H1 (cell line): ENCODE measurements around the gene OSBPL9. TPM values are rescaled to one million over a fixed set of nuclear protein-coding genes. Genes with fewer than 3 reads are reported as not detected.

Experiments used
- SIRT6 ChIP-seq: IDR thresholded peaks from one replicate; pipeline ENCODE4 v1.7.1; 2012; ENCODE audit warnings: low read length, inconsistent platforms
- YY1 ChIP-seq: IDR thresholded peaks from 2 replicates; pipeline ENCODE4 v1.6.1; 2011; ENCODE audit warnings: low read depth, mild to moderate bottlenecking, low read length
- polyA plus RNA-seq, 7 experiments: library from polyadenylated mRNA; depleted of rRNA in 3 of 7; stranded (reverse) in 5 of 7; unstranded in 2 of 7; fragments of >200 nt in 5 of 7; fragments of 200-250 nt in 2 of 7; gene quantifications; 1 replicate in 5 of 7; 2 replicates in 1 of 7; 4 replicates in 1 of 7; pipeline versions ENCODE4 v1.2.1 to v1.2.3, GENCODE V29; 2011 to 2013; ENCODE audit warnings: missing spikeins in 2 of 7, mixed read lengths in 2 of 7
- total RNA-seq: library from RNA; stranded (reverse); fragmentation: NEBNext Ultra II Directional; extraction: Animal tissue kit (Norgen Biotek cat#: 25700); gene quantifications from 2 replicates; pipeline ENCODE4 v1.2.1, GENCODE V29; 2021
- TF ChIP-seq, protein P1 (sequence below), 3 experiments: IDR thresholded peaks; 1 replicate in 2 of 3; 2 replicates in 1 of 3; pipeline versions ENCODE4 v1.5.1 to v1.6.1; 2011; ENCODE audit warnings: low read length in 3 of 3, mild to moderate bottlenecking in 3 of 3, inconsistent platforms in 2 of 3, low read depth in 1 of 3, moderate library complexity in 1 of 3; ENCODE audit not compliant: insufficient read depth in 1 of 3; ENCODE audit errors: control extremely low read depth in 1 of 3

The OSBPL9 gene
- total and polyA plus RNA-seq, 2 of the 8 experiments (the other 6 are each of a cell fraction or from before 2014, with no cell fraction given) = 58.2 to 71.6 TPM

- TF ChIP-seq, protein P1, sequence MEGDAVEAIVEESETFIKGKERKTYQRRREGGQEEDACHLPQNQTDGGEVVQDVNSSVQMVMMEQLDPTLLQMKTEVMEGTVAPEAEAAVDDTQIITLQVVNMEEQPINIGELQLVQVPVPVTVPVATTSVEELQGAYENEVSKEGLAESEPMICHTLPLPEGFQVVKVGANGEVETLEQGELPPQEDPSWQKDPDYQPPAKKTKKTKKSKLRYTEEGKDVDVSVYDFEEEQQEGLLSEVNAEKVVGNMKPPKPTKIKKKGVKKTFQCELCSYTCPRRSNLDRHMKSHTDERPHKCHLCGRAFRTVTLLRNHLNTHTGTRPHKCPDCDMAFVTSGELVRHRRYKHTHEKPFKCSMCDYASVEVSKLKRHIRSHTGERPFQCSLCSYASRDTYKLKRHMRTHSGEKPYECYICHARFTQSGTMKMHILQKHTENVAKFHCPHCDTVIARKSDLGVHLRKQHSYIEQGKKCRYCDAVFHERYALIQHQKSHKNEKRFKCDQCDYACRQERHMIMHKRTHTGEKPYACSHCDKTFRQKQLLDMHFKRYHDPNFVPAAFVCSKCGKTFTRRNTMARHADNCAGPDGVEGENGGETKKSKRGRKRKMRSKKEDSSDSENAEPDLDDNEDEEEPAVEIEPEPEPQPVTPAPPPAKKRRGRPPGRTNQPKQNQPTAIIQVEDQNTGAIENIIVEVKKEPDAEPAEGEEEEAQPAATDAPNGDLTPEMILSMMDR (IDR thresholded peaks at IDR 0.05; ENCODE audit: control extremely low read depth in 1 of 3, insufficient read depth in 1 of 3, low read depth in 1 of 3, low read length in 3 of 3) = 0 out of 4 replicates have a peak, but pooled peaks of 1 of the 3 experiments have one; percentile 18
- TF ChIP-seq YY1 (no peak), SIRT6 (no peak)
These were observed 135.4 kb downstream of the OSBPL9 start (continued) for GRCh38 chr1:51752073-51752948.
